GM12891 (cell line): ENCODE data around the gene CCDC71.

Experiments
- DNase-seq: peaks from one replicate; pipeline ENCODE4 v3.0.0; 2011; ENCODE audit warnings: low spot score; ENCODE audit not compliant: insufficient read length
- FAIRE-seq: peaks from 2 replicates; lab custom pipeline; 2011; peaks lifted over from hg19 to GRCh38; lab: Jason Lieb, UNC
- PAX5 ChIP-seq: IDR thresholded peaks from 2 replicates; pipeline ENCODE4 v1.6.1; 2011; ENCODE audit warnings: low read length, moderate library complexity, mild to moderate bottlenecking; ENCODE audit not compliant: insufficient read depth, severe bottlenecking
- POLR2A ChIP-seq: IDR thresholded peaks from 2 replicates; pipeline ENCODE4 v1.6.1; 2011; ENCODE audit warnings: low read depth, low read length, control low read depth
- POLR2AphosphoS5 ChIP-seq: IDR thresholded peaks from 2 replicates; pipeline ENCODE4 v1.6.1; 2011; ENCODE audit warnings: low read depth, low read length, control low read depth
- POU2F2 ChIP-seq: IDR thresholded peaks from 2 replicates; pipeline ENCODE4 v1.6.1; 2011; ENCODE audit warnings: low read depth, mild to moderate bottlenecking, control low read depth, low read length, moderate library complexity
- SPI1 ChIP-seq: IDR thresholded peaks from 2 replicates; pipeline ENCODE4 v1.6.1; 2011; ENCODE audit warnings: low read depth, low read length, control low read depth
- TAF1 ChIP-seq: IDR thresholded peaks from 2 replicates; pipeline ENCODE4 v1.6.1; 2011; ENCODE audit warnings: low read depth, low read length, control low read depth

The CCDC71 gene

GRCh38 chr3:49182682-49183081, 16.6 kb upstream of the CCDC71 start:
- no peak for FAIRE-seq
- DNase-seq: no peak
- no peak for TF ChIP-seq POLR2AphosphoS5
- TF ChIP-seq SPI1: no peak
- no peak for TF ChIP-seq PAX5
- TF ChIP-seq TAF1: no peak
- no peak for TF ChIP-seq POU2F2
- no peak for TF ChIP-seq POLR2A

- TF ChIP-seq PAX5 (no peak), SPI1 (no peak), POLR2AphosphoS5 (no peak), TAF1 (no peak), POU2F2 (no peak), POLR2A (no peak)
- FAIRE-seq (no peak), DNase-seq (no peak)
These were observed 15.2 kb upstream of the CCDC71 start for GRCh38 chr3:49181351-49181750.

GRCh38 chr3:49180116-49180515, 14.0 kb upstream of the CCDC71 start:
- TF ChIP-seq POLR2AphosphoS5 (no peak), PAX5 (no peak), POU2F2 (no peak), SPI1 (no peak), POLR2A (no peak), TAF1 (no peak)
- DNase-seq: no peak
- no peak for FAIRE-seq

DNA sequence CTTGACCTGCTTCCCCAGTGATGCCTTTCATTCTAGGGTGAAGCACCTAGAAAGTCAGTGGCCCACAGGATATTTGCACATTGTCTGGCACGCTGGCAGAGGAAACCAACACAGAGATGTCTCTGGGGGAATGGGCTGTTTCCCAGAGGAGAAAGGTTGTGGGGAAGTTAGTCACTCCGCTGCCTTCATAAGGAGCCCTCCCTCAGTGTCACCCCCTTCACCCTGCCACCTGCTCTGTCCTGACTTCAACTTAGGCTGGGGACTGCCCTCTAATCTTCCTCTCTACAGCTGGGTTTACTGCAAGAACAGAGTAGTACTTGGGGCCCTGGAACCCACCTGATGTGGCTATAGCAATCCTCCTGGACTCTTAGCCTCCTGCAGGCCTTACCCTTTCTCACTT, 10.9 kb upstream of the CCDC71 start:
- TF ChIP-seq PAX5 (no peak), POLR2AphosphoS5 (no peak), SPI1 (no peak), TAF1 (no peak), POU2F2 (no peak), POLR2A (no peak)
- DNase-seq (no peak), FAIRE-seq (no peak)

- TF ChIP-seq TAF1 (no peak), POLR2AphosphoS5 (no peak), SPI1 (no peak), POU2F2 (no peak), POLR2A (no peak), PAX5 (no peak)
- DNase-seq (no peak), FAIRE-seq (no peak)
These were observed 9.4 kb upstream of the CCDC71 start for GRCh38 chr3:49175530-49175929.

DNA sequence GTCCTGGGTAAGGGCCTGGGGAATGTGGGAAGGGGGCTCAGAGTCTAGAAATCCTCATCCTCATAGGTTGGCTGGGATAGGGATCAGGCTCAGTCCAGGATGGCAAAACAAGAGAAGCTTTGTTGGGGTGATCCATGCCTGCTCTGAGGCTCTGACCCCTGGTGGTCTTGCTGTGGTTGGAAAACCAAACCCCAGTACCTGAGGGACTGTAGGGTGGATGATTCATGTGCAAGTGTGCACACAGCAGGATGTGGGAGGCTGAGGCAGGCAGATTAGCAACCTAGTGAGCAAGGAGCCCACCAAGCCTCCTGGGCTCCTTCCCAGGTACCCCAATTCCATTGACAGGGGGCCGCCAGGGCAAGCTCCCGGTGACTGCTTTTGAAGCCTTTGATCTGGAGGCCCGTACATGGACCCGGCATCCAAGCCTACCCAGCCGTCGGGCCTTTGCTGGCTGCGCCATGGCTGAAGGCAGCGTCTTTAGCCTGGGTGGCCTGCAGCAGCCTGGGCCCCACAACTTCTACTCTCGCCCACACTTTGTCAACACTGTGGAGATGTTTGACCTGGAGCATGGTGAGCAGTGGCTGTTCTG, 8.4 kb upstream of the CCDC71 start:
- no peak for DNase-seq

GRCh38 chr3:49173792-49174170, 7.7 kb upstream of the CCDC71 start:
- FAIRE-seq: no peak
- TF ChIP-seq TAF1 (no peak), POU2F2 (no peak), POLR2AphosphoS5 (no peak), SPI1 (no peak), PAX5 (no peak), POLR2A (no peak)
- DNase-seq: no peak

More for the DNA sequence above, 8.4 kb upstream of the CCDC71 start:
- no peak for TF ChIP-seq POLR2AphosphoS5
- TF ChIP-seq TAF1: no peak
- no peak for TF ChIP-seq POU2F2
- no peak for TF ChIP-seq SPI1
- TF ChIP-seq POLR2A: no peak
- no peak for TF ChIP-seq PAX5
- no peak for FAIRE-seq

DNA sequence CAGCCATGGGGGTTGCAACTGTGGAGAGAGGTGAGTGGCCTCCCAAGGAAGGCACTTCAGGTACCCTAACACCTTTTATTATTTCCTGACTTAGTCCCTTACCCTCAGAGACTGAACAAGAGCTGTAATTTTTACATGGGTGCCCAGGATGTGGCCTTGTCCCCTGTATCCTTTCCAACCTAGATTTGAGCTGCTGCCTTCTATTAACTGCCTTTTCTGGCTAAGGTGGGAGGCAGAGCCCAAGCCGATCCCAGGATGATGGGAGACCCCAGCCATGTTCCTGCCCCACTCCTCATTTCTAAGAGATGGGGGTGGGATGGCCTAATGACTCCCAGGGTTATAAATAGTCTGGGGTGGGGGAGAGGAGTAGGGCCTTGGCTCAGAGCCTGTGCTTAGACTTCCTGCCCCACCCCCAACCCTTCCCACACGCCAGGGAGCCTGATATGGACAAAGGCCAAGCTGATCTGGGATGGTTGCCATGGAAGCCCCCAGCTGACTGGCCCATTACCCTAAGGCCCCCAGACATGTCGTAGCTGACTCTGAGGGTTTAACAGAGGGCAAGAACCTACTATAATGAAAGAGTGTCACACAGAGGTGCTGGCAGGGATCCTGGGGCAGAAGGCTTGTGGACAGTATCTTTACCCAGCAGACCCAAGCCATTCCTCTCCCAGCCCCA, 7.1 kb upstream of the CCDC71 start:
- no peak for FAIRE-seq

DNA sequence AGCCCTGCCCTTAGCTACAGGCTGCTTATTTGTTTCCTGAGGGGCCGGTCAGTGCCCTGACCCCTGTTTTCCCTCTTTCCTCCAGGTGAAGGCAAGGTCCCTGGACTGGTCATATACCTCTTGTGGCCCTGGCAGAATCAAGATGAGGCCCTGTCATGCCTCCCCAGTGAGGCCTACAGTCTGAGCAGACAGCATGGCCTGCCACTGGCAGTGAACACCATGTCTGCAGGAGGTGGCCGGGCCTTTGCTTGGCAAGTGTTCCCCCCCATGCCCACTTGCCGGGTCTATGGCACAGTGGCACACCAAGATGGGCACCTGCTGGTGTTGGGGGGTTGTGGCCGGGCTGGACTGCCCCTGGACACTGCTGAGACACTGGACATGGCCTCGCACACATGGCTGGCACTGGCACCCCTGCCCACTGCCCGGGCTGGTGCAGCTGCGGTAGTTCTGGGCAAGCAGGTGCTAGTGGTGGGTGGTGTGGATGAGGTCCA, 6.5 kb upstream of the CCDC71 start:
- FAIRE-seq (no peak), DNase-seq (no peak)
- no peak for TF ChIP-seq POLR2A
- TF ChIP-seq PAX5: no peak
- no peak for TF ChIP-seq POU2F2
- no peak for TF ChIP-seq TAF1
- TF ChIP-seq POLR2AphosphoS5: no peak
- TF ChIP-seq SPI1: no peak

More for the DNA sequence above, 7.1 kb upstream of the CCDC71 start:
- no peak for TF ChIP-seq POLR2AphosphoS5
- TF ChIP-seq PAX5: no peak
- TF ChIP-seq SPI1: no peak
- no peak for DNase-seq
